Measurements from ENCODE around the gene EVI2B. TPM values are rescaled to one million over a fixed set of nuclear protein-coding genes. Genes with fewer than 3 reads are reported as not detected.

Gene EVI2B
- polyA plus RNA-seq, 3 donors, result 166 to 267 (median 262) TPM

GRCh38 chr17:31320241-31320640 lies 6.4 kb upstream of the EVI2B start:
- no CpG with 5 or more reads among the region's 2 CpGs for WGBS (ENCODE audit: insufficient coverage)
- TF ChIP-seq, protein P1, sequence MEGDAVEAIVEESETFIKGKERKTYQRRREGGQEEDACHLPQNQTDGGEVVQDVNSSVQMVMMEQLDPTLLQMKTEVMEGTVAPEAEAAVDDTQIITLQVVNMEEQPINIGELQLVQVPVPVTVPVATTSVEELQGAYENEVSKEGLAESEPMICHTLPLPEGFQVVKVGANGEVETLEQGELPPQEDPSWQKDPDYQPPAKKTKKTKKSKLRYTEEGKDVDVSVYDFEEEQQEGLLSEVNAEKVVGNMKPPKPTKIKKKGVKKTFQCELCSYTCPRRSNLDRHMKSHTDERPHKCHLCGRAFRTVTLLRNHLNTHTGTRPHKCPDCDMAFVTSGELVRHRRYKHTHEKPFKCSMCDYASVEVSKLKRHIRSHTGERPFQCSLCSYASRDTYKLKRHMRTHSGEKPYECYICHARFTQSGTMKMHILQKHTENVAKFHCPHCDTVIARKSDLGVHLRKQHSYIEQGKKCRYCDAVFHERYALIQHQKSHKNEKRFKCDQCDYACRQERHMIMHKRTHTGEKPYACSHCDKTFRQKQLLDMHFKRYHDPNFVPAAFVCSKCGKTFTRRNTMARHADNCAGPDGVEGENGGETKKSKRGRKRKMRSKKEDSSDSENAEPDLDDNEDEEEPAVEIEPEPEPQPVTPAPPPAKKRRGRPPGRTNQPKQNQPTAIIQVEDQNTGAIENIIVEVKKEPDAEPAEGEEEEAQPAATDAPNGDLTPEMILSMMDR (IDR thresholded peaks at IDR 0.05), result no peak
- no peaks in the 10 kb centered on the region for H3K27me3 ChIP-seq (ENCODE audit: control insufficient read depth in 2 of 2, insufficient read depth in 2 of 2, low read length in 2 of 2)
- Mint-ChIP-seq H3K4me1 (peaks cover 33% of the 10 kb centered on the region), H3K36me3 (peaks cover 16 to 21% of the 10 kb centered on the region in 2 donors), H3K27me3 (ENCODE audit: low read depth in 3 of 3) (no peaks in the 10 kb centered on the region), H3K27ac (peak overlapping the region in 5 of 7 donors; percentile 30 to 95 (median 89)), H3K4me3 (peak overlapping the region; percentile 72 to 88), H3K9me3 (no peaks in the 10 kb centered on the region)
- H3K9me3 ChIP-seq (replicated peaks in 1 of 2; ENCODE audit: control insufficient read depth in 1 of 2, insufficient read depth in 1 of 2, low read length in 2 of 2), result no peaks in the 10 kb centered on the region
- H3K4me1 ChIP-seq (ENCODE audit: control insufficient read depth in 1 of 2, insufficient read depth in 2 of 2, low read length in 2 of 2), result peaks cover 36 to 53% of the 10 kb centered on the region in 2 donors
- no peak overlapping the region for H2AFZ ChIP-seq (ENCODE audit: insufficient read depth, low read depth, low read length, poor library complexity, severe bottlenecking)
- peak overlapping the region; percentile 90 to 100 (median 96) for H3K4me3 ChIP-seq (replicated peaks in 1 of 3; ENCODE audit: low read depth in 2 of 3, low read length in 3 of 3)
- H3K36me3 ChIP-seq (replicated peaks in 1 of 2; ENCODE audit: control insufficient read depth in 1 of 2, insufficient read depth in 2 of 2, low read length in 2 of 2), result peaks cover 0 to 5% of the 10 kb centered on the region in 2 donors
- H4K20me1 ChIP-seq (ENCODE audit: insufficient read depth, low read length), result no peaks in the 10 kb centered on the region
- peaks cover 79% of the 10 kb centered on the region for H3K79me2 ChIP-seq (ENCODE audit: insufficient read depth, low read length)
- intact Hi-C loops (cut with micrococcal nuclease), result loop anchor here in 1 of 2 donors (10.0 kb wide), 1 partner anchor 45 kb away; no protein-coding TSS in a partner anchor
- H3K27ac ChIP-seq (ENCODE audit: low read depth in 1 of 2, low read length in 2 of 2), result peak overlapping the region in 1 of 2 donors; percentile 98
- H3K9ac ChIP-seq (ENCODE audit: insufficient read depth, low read length, poor library complexity, severe bottlenecking), result peak overlapping the region; percentile 82
- no peak for DNase-seq
- peak overlapping the region; percentile 98 for H3K4me2 ChIP-seq (replicated peaks; ENCODE audit: extremely low read depth, low read length, poor library complexity, severe bottlenecking)

DNA sequence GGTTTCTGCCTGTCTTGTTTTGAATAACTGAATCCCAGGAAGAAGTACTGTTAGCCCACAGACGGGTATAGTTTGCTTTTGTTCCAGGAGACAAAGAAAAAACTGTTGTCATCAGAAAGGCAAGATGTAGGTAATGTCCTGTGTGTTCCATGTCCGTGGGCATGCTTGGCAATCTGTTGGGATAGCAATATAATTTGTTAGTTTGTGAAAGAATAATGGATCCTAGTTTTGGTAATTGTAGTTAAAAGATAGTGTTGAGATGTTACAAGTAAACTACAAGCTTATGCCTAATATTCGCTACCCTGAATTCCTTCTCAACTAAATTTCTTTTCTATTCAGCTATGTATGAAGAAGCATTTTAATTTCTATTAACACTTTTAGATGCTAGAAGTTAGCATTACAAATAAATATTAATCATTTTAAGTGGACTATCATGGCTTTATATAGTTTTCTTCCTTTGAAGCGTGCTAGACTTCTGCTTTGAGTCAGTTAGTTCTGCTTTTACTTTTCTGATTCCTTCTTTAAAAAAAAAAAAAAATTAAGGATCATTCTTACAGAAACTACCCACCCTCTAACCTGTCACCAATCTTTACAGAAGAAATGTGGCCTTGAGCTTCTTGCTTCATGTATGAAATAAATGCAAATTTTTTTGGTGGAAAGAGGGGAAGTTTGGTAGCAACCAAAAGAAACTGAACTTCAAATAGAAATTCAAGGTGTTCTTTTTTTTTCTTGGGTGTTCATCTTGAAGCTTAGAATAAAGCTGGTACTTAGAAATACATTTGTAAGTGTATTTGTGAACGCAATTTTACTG lies 5.2 kb upstream of the EVI2B start:
- Histone ChIP-seq H4K20me1 (ENCODE audit: insufficient read depth, low read length) (no peaks in the 10 kb centered on the region), H3K4me3 (replicated peaks in 1 of 3; ENCODE audit: low read depth in 2 of 3, low read length in 3 of 3) (peak overlapping the region; percentile 90 to 100 (median 96)), H3K9ac (ENCODE audit: insufficient read depth, low read length, poor library complexity, severe bottlenecking) (peak overlapping the region; percentile 82), H3K4me1 (ENCODE audit: control insufficient read depth in 1 of 2, insufficient read depth in 2 of 2, low read length in 2 of 2) (peaks cover 44 to 63% of the 10 kb centered on the region in 2 donors), H3K79me2 (ENCODE audit: insufficient read depth, low read length) (peaks cover 84% of the 10 kb centered on the region), H3K36me3 (replicated peaks in 1 of 2; ENCODE audit: control insufficient read depth in 1 of 2, insufficient read depth in 2 of 2, low read length in 2 of 2) (peaks cover 0 to 5% of the 10 kb centered on the region in 2 donors), H3K4me2 (replicated peaks; ENCODE audit: extremely low read depth, low read length, poor library complexity, severe bottlenecking) (peak overlapping the region; percentile 98), H2AFZ (ENCODE audit: insufficient read depth, low read depth, low read length, poor library complexity, severe bottlenecking) (no peak overlapping the region), H3K27ac (ENCODE audit: low read depth in 1 of 2, low read length in 2 of 2) (peak overlapping the region; percentile 62 to 98), H3K27me3 (ENCODE audit: control insufficient read depth in 2 of 2, insufficient read depth in 2 of 2, low read length in 2 of 2) (no peaks in the 10 kb centered on the region), H3K9me3 (replicated peaks in 1 of 2; ENCODE audit: control insufficient read depth in 1 of 2, insufficient read depth in 1 of 2, low read length in 2 of 2) (no peaks in the 10 kb centered on the region)
- TF ChIP-seq, protein P1 (IDR thresholded peaks at IDR 0.05), result no peak
- Mint-ChIP-seq H3K27ac (peak overlapping the region; percentile 90 to 96 (median 92)), H3K36me3 (peaks cover 16 to 21% of the 10 kb centered on the region in 2 donors), H3K4me3 (peak overlapping the region; percentile 72 to 89), H3K27me3 (ENCODE audit: low read depth in 3 of 3) (no peaks in the 10 kb centered on the region), H3K4me1 (peaks cover 42% of the 10 kb centered on the region), H3K9me3 (no peaks in the 10 kb centered on the region)
- DNase-seq, result peak; percentile 69 to 71 (median 70)
- 11% methylated on average over 1 of the region's 5 CpGs for WGBS (ENCODE audit: insufficient coverage)
- intact Hi-C loops (cut with micrococcal nuclease), result loop anchor here in 1 of 2 donors (10.0 kb wide), 1 partner anchor 364 kb away; no protein-coding TSS in a partner anchor

All from CD14-positive monocyte (primary cell).